Measurements from ENCODE around the gene ZDHHC14. TPM values are rescaled to one million over a fixed set of nuclear protein-coding genes. Genes with fewer than 3 reads are reported as not detected.

The ZDHHC14 gene
- polyA plus RNA-seq, 1 donor (not counting 4 experiments of a cell fraction or from before 2014, with no cell fraction given): 6.4 TPM

DNA sequence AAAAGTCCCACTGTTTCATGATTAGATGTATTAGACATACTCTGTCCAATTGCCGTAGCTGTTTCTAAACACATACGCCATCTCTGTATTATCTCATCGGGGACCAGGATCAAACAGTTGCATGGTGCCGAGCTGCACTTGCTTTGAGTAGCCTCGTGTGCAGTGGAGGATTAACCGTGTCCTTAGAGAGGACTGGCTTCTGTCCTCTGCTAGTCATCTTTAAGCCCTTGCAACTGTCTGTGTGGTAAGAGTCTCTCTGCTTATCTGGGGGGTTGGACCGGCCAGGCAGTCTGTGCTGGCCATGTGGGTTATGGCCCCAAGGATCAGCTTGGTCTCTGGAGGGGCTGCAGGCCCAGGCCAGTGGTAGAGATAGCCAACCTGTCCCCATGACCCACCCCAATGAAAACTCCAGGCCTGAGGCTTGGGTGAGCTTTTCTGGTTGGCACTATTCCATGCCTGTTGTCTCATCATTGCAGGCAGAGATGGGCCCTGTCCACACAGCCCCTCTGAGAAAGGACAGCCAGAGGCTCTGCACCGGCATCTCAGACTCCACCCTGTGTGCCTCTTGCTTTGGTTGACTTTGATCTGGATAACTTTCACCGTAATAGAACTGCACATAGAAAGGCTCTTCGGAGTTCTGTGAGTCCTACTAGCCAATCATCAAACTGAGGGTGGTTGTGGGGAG, 304.7 kb downstream of the ZDHHC14 start:
- Histone ChIP-seq H3K36me3 (ENCODE audit: control insufficient read depth in 2 of 2, extremely low read depth in 1 of 2, insufficient read depth in 2 of 2, low read length in 2 of 2) (no peaks in the 10 kb centered on the region), H2AFZ (ENCODE audit: control insufficient read depth, low read length) (no peak overlapping the region), H4K20me1 (ENCODE audit: control insufficient read depth, extremely low read depth, insufficient read depth, low read length) (no peaks in the 10 kb centered on the region), H3K4me1 (ENCODE audit: control insufficient read depth, extremely low read depth, insufficient read depth, low read length) (no peaks in the 10 kb centered on the region), H3K9me1 (ENCODE audit: control insufficient read depth, extremely low read depth, insufficient read depth, low read length) (no peaks in the 10 kb centered on the region), H3K79me2 (ENCODE audit: control insufficient read depth, insufficient read depth, low read length) (no peaks in the 10 kb centered on the region), H3K27me3 (ENCODE audit: control insufficient read depth, extremely low read depth, insufficient read depth, low read length) (peaks cover 22% of the 10 kb centered on the region), H3K9me3 (ENCODE audit: control insufficient read depth, low read depth, low read length) (no peaks in the 10 kb centered on the region), H3K27ac (ENCODE audit: control insufficient read depth, insufficient read depth, low read length) (no peak overlapping the region), H3K4me2 (ENCODE audit: control insufficient read depth, extremely low read depth, insufficient read depth, low read depth, low read length) (no peak overlapping the region), H3K9ac (ENCODE audit: control insufficient read depth, extremely low read depth, insufficient read depth, low read length) (no peak overlapping the region), H3K4me3 (ENCODE audit: control insufficient read depth in 2 of 3, extremely low read depth in 1 of 3, insufficient read depth in 2 of 3, low read depth in 1 of 3, low read length in 3 of 3) (no peak overlapping the region)
- TF ChIP-seq, protein P1, sequence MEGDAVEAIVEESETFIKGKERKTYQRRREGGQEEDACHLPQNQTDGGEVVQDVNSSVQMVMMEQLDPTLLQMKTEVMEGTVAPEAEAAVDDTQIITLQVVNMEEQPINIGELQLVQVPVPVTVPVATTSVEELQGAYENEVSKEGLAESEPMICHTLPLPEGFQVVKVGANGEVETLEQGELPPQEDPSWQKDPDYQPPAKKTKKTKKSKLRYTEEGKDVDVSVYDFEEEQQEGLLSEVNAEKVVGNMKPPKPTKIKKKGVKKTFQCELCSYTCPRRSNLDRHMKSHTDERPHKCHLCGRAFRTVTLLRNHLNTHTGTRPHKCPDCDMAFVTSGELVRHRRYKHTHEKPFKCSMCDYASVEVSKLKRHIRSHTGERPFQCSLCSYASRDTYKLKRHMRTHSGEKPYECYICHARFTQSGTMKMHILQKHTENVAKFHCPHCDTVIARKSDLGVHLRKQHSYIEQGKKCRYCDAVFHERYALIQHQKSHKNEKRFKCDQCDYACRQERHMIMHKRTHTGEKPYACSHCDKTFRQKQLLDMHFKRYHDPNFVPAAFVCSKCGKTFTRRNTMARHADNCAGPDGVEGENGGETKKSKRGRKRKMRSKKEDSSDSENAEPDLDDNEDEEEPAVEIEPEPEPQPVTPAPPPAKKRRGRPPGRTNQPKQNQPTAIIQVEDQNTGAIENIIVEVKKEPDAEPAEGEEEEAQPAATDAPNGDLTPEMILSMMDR (optimal IDR thresholded peaks at IDR 0.05 in 1 of 3, IDR thresholded peaks at IDR 0.05 in 1 of 3, conservative IDR thresholded peaks at IDR 0.05 in 1 of 3; ENCODE audit: extremely low read depth in 1 of 3, insufficient read depth in 2 of 3, low read length in 3 of 3): no peak
- no peak for TF ChIP-seq EZH2 (IDR thresholded peaks at IDR 0.05; ENCODE audit: low read length)
- FAIRE-seq: no peak
- dilution Hi-C loops (cut with MboI; ENCODE audit: extremely low pct_ligation_motif_present, low sequenced_read_pairs): no loop called here
- DNase-seq (ENCODE audit: low read depth, low spot score): no peak

DNA sequence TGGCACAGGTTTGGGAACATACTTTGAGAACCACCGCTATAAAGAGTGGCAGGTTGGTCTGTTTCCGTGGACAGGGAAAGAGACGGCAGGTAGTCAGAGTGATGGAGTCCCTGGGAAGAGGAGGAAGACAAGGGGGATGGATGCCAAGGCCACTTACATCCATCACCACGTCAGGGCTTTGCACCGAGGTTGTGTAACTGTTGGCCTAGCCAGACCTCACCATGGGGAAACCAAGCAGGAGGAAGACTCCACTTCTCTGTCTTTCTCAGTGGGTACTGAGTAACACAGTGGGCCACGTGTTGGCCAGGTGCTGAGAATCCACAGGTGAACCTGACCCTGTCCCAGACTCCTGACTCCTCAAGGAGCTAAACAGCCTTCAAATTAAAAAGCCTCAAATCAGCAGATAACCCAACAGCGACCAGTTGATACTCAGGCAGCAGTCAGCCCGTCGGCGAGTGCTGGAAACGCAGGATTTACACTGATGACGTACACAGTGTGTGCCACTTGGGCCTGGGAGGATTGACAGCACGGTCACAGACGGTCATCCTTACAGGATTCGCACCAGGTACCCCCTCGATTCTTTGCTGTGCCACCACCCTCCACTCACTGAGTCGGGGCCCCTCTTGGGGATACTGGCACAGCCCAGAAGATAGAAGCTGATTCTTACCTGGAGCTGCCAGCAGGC, 307.4 kb downstream of the ZDHHC14 start:
- Histone ChIP-seq H3K9ac (ENCODE audit: control insufficient read depth, extremely low read depth, insufficient read depth, low read length) (no peak overlapping the region), H3K27ac (ENCODE audit: control insufficient read depth, insufficient read depth, low read length) (no peak overlapping the region), H3K9me3 (ENCODE audit: control insufficient read depth, low read depth, low read length) (no peaks in the 10 kb centered on the region), H4K20me1 (ENCODE audit: control insufficient read depth, extremely low read depth, insufficient read depth, low read length) (no peaks in the 10 kb centered on the region), H3K4me2 (ENCODE audit: control insufficient read depth, extremely low read depth, insufficient read depth, low read depth, low read length) (no peak overlapping the region), H3K9me1 (ENCODE audit: control insufficient read depth, extremely low read depth, insufficient read depth, low read length) (no peaks in the 10 kb centered on the region), H3K4me1 (ENCODE audit: control insufficient read depth, extremely low read depth, insufficient read depth, low read length) (no peaks in the 10 kb centered on the region), H3K27me3 (ENCODE audit: control insufficient read depth, extremely low read depth, insufficient read depth, low read length) (peaks cover 23% of the 10 kb centered on the region), H3K36me3 (ENCODE audit: control insufficient read depth in 2 of 2, extremely low read depth in 1 of 2, insufficient read depth in 2 of 2, low read length in 2 of 2) (no peaks in the 10 kb centered on the region), H3K79me2 (ENCODE audit: control insufficient read depth, insufficient read depth, low read length) (no peaks in the 10 kb centered on the region), H3K4me3 (ENCODE audit: control insufficient read depth in 2 of 3, extremely low read depth in 1 of 3, insufficient read depth in 2 of 3, low read depth in 1 of 3, low read length in 3 of 3) (no peak overlapping the region), H2AFZ (ENCODE audit: control insufficient read depth, low read length) (no peak overlapping the region)
- TF ChIP-seq, protein P1 (optimal IDR thresholded peaks at IDR 0.05 in 1 of 3, IDR thresholded peaks at IDR 0.05 in 1 of 3, conservative IDR thresholded peaks at IDR 0.05 in 1 of 3; ENCODE audit: extremely low read depth in 1 of 3, insufficient read depth in 2 of 3, low read length in 3 of 3): no peak
- no peak for TF ChIP-seq EZH2 (IDR thresholded peaks at IDR 0.05; ENCODE audit: low read length)
- FAIRE-seq (no peak), DNase-seq (ENCODE audit: low read depth, low spot score) (no peak)
- dilution Hi-C loops (cut with MboI; ENCODE audit: extremely low pct_ligation_motif_present, low sequenced_read_pairs): no loop called here
